ENCODE data around the gene EYS.

DNA sequence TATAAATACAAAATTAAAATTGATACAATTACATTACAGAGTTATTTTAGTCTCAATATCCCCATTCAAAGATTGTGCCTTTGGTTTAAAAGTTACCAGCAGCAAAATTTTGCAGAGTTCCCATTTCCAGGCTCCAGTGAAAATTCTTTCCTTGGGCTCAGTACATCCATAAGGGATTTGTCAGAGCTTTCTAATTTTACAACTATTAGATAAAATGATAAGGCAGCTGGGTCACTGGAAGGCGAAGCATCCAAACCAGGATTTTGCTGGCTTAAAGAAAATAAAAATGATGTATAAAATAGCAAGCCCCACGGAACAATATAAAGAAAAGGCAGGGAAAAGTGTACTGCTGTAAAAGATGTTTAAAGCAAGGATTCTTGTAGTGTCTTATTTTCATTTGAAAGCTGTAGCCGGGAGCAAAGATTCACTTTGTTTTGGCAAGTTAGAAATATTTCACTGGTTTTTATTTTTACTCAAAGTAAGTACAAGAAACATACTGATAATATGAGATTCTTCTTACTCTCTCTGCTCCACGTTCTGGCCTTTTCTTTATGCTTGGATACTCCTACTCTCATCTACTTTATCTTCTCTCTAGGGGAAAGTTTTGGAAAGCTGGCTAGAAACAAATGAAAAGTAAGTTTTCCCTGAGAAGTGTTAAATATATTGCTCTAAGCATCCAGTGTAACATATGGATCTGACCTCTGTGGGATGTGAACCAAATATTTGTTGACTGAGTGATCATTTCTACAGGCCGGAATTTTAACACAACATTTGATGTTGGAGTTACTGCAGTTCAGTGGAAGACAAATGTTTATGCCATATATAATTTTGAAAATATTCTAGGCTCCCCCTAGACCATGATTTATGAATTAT, 1583.0 kb downstream of the EYS start:
- TF ChIP-seq, protein P1, sequence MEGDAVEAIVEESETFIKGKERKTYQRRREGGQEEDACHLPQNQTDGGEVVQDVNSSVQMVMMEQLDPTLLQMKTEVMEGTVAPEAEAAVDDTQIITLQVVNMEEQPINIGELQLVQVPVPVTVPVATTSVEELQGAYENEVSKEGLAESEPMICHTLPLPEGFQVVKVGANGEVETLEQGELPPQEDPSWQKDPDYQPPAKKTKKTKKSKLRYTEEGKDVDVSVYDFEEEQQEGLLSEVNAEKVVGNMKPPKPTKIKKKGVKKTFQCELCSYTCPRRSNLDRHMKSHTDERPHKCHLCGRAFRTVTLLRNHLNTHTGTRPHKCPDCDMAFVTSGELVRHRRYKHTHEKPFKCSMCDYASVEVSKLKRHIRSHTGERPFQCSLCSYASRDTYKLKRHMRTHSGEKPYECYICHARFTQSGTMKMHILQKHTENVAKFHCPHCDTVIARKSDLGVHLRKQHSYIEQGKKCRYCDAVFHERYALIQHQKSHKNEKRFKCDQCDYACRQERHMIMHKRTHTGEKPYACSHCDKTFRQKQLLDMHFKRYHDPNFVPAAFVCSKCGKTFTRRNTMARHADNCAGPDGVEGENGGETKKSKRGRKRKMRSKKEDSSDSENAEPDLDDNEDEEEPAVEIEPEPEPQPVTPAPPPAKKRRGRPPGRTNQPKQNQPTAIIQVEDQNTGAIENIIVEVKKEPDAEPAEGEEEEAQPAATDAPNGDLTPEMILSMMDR (IDR thresholded peaks at IDR 0.05) = no peak
- no peak for TF ChIP-seq POLR2A (IDR thresholded peaks at IDR 0.05)
